Activated B cell treated with CpG ODN at 0.5 μM for 24 hours (primary cell): Measurements from ENCODE around the gene ENTPD1. TPM values are rescaled to one million over a fixed set of nuclear protein-coding genes. Genes with fewer than 3 reads are reported as not detected.

Source experiments
- ATAC-seq: fragments of 200-7000 bp; cut with Tn5 transposase; one replicate; pipeline ENCODE4 v1.10.0; 2021; ENCODE audit warnings: low read depth, mild to moderate bottlenecking, moderate library complexity
- CTCF ChIA-PET: fragments of 350-600 bp; sonication (Branson Sonifier 250); formaldehyde crosslinking; loops from one replicate; lab custom pipeline; 2021; ENCODE audit warnings: antibody characterized with exemption; lab: Charles Lee
- POLR2A ChIA-PET: fragments of 350-600 bp; sonication (Branson Sonifier 250); formaldehyde crosslinking; loops from one replicate; lab custom pipeline; 2021; ENCODE audit warnings: antibody characterized with exemption; lab: Charles Lee
- DNase-seq: peaks from one replicate; pipeline ENCODE4 v3.0.0; 2022
- H3K27ac Mint-ChIP-seq: one replicate; pipeline ENCODE4 v1.8.0; 2020; ENCODE audit warnings: mixed read lengths
- H3K27me3 Mint-ChIP-seq: one replicate; pipeline ENCODE4 v1.8.0; 2021; ENCODE audit warnings: mixed read lengths
- H3K36me3 Mint-ChIP-seq: one replicate; pipeline ENCODE4 v1.8.0; 2021; ENCODE audit warnings: low read depth, mixed read lengths
- H3K4me1 Mint-ChIP-seq: one replicate; pipeline ENCODE4 v1.8.0; 2021; ENCODE audit warnings: mixed read lengths
- H3K4me3 Mint-ChIP-seq: one replicate; pipeline ENCODE4 v1.8.0; 2020; ENCODE audit warnings: mild to moderate bottlenecking, mixed read lengths
- H3K9me3 Mint-ChIP-seq: one replicate; pipeline ENCODE4 v1.8.0; 2020; ENCODE audit warnings: mixed read lengths
- intact Hi-C: fragments of 100-400 bp; cut with micrococcal nuclease; formaldehyde crosslinking; loops from one replicate; pipeline ENCODE4 v1.15.1; 2024
- total RNA-seq: library from RNA; stranded (reverse); gene quantifications from 2 replicates; pipeline ENCODE4 v1.2.3, GENCODE V29; 2022
- TF ChIP-seq, protein P1 (sequence below): fragments of 200-600 bp; IDR thresholded peaks from one replicate; pipeline ENCODE4 v1.8.0; 2022; ENCODE audit warnings: antibody characterized with exemption, mild to moderate bottlenecking

ENTPD1 gene
- total RNA-seq, 1 donor from 2014 or later: 187 TPM

DNA sequence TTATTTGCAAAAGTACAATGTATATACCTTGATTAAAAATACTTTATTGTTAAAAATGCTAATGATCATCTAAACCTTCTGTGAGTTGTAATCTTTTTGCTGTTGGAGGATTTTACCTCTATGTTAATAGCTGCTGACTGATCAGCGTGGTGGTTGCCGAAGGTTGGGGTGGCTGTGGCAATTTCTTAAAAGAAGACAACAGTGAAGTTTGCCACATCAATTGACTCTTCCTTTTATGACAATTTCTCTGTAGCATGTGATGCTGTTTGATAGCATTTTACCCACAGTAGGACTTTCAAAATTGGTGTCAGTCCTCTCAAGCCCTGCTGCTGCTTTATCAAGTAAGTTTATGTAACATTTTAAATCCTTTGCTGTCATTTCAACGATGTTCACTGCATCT is 16.9 kb upstream of the ENTPD1 start:
- ATAC-seq (no peak), DNase-seq (no peak)
- H3K4me1 Mint-ChIP-seq: peaks cover 37% of the 10 kb centered on the region
- TF ChIP-seq, protein P1, sequence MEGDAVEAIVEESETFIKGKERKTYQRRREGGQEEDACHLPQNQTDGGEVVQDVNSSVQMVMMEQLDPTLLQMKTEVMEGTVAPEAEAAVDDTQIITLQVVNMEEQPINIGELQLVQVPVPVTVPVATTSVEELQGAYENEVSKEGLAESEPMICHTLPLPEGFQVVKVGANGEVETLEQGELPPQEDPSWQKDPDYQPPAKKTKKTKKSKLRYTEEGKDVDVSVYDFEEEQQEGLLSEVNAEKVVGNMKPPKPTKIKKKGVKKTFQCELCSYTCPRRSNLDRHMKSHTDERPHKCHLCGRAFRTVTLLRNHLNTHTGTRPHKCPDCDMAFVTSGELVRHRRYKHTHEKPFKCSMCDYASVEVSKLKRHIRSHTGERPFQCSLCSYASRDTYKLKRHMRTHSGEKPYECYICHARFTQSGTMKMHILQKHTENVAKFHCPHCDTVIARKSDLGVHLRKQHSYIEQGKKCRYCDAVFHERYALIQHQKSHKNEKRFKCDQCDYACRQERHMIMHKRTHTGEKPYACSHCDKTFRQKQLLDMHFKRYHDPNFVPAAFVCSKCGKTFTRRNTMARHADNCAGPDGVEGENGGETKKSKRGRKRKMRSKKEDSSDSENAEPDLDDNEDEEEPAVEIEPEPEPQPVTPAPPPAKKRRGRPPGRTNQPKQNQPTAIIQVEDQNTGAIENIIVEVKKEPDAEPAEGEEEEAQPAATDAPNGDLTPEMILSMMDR: no peak
- no peak overlapping the region for H3K4me3 Mint-ChIP-seq
- intact Hi-C loops: no loop called here
- ChIA-PET POLR2A (interaction anchor here (3.3 to 7.6 kb wide), 2 partner anchors 18 to 19 kb away, joined by 19 to 189 read pairs; partner anchors contain the start of gene ENTPD1), CTCF (interaction anchor here (0.7 kb wide), 1 partner anchor 46 kb away, joined by 3 read pairs; the partner anchor contains the start of gene TCTN3)
- no peaks in the 10 kb centered on the region for H3K36me3 Mint-ChIP-seq
- H3K27ac Mint-ChIP-seq: no peak overlapping the region
- no peaks in the 10 kb centered on the region for H3K27me3 Mint-ChIP-seq
- no peaks in the 10 kb centered on the region for H3K9me3 Mint-ChIP-seq

DNA sequence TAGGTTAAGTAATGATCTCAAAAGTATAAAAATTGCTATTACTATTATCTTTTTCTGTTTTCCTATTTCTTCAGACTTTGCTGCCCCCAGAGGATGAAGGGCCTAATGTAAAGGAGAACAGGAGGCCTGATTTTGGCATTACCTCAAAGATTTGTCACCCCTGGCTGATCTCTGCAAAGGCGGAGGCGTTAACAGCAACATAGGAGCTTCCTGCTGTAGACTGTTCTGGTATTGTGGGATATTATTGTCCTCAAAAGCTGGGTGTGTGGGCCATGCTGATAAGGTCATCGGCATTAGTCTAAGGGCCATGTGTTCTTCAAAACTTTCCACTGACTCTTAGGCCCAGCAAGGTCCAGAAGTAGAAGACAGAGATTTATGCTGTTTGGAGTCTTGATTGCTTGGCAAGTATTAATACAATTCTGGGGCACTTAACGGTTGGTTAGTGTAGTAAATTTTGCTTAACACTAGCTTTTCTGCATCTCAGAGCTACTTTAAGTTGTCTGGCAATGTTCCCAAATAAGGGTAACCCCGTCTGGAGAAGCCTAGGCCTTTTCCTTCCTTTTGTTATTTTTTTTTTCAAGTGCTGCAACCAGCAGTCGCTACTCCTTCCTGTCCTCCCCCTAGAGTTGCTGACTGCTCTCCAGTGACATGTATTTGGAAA is 14.0 kb upstream of the ENTPD1 start:
- H3K4me3 Mint-ChIP-seq: peak overlapping the region; percentile 85
- peak overlapping the region; percentile 99 for H3K27ac Mint-ChIP-seq
- DNase-seq (no peak), ATAC-seq (peak; percentile 83)
- POLR2A ChIA-PET: interaction anchor here (0.7 to 7.6 kb wide), 15 partner anchors 16 to 123 kb away, joined by 3 to 189 read pairs (median 6); partner anchors contain the start of genes ENTPD1 and TCTN3
- CTCF ChIA-PET: interaction anchor here (0.6 to 4.3 kb wide), 14 partner anchors 15 to 123 kb away, joined by 3 to 41 read pairs (median 4); partner anchors contain the start of genes ENTPD1 and TCTN3
- peaks cover 4% of the 10 kb centered on the region for H3K9me3 Mint-ChIP-seq
- peaks cover 9% of the 10 kb centered on the region for H3K36me3 Mint-ChIP-seq
- peaks cover 55% of the 10 kb centered on the region for H3K4me1 Mint-ChIP-seq
- TF ChIP-seq, protein P1: no peak
- H3K27me3 Mint-ChIP-seq: no peaks in the 10 kb centered on the region
- intact Hi-C loops: loop anchor here (1.0 kb wide), 4 partner anchors 12 to 99 kb away; partner anchors contain the start of gene ENTPD1

DNA sequence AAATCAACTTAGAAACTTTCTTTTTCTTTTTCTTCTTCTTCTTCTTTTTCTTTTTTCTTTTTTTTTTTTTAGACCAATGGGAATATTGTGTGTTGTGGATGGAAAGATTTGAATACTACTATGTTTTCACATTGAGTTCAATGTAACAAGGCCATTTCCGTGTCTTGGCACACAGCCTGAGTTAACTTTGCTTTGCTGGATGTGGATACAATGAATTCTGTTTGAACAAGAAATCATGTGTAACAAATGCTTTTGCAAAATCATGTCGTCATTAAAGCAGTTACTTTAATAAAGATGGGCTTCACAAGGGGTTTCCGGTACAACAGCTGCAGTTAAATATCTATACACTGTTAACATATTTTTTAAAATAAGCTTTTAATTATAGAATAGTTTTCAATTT is 13.5 kb upstream of the ENTPD1 start:
- Mint-ChIP-seq H3K9me3 (peaks cover 6% of the 10 kb centered on the region), H3K27ac (peak overlapping the region; percentile 99), H3K27me3 (no peaks in the 10 kb centered on the region), H3K4me1 (peaks cover 58% of the 10 kb centered on the region), H3K36me3 (peaks cover 13% of the 10 kb centered on the region), H3K4me3 (peak overlapping the region; percentile 85)
- no peak for DNase-seq
- no peak for ATAC-seq
- CTCF ChIA-PET: interaction anchor here (0.6 to 4.3 kb wide), 12 partner anchors 14 to 123 kb away, joined by 3 to 41 read pairs (median 4); partner anchors contain the start of genes ENTPD1 and TCTN3
- TF ChIP-seq, protein P1: no peak
- POLR2A ChIA-PET: interaction anchor here (0.7 to 7.6 kb wide), 13 partner anchors 16 to 123 kb away, joined by 3 to 189 read pairs (median 6); partner anchors contain the start of genes ENTPD1 and TCTN3
- intact Hi-C loops: loop anchor here (1.0 kb wide), 4 partner anchors 12 to 99 kb away; partner anchors contain the start of gene ENTPD1

DNA sequence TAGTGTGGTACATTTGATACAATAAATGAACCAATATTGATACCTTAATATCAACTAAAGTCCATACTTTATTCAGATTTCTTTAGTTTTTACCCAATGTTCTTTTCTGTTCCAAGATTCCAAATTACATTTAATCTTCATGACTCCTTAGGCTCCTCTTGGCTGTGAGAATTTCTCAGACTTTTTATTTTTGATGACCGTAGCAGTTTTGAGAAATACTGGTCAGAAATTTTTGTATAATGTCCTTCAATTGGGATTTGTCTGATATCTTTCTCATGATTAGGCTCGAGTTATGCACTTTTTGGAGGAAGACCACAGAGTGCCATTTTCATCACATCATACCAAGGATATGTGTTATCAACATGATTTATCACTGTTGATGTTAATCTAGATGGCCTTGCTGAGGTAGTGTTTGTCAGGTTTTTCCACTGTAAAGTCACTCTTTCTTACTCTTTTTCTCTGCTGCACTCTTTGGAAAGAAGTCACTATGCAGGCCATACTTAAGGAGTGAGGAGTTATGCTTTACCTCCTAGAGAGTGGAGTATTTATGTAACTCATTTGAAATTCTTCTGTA is 12.9 kb upstream of the ENTPD1 start:
- TF ChIP-seq, protein P1: no peak
- DNase-seq (no peak), ATAC-seq (no peak)
- ChIA-PET POLR2A (interaction anchor here (1.1 to 7.6 kb wide), 7 partner anchors 15 to 100 kb away, joined by 3 to 189 read pairs (median 9); partner anchors contain the start of genes ENTPD1 and TCTN3), CTCF (interaction anchor here (0.9 to 4.3 kb wide), 5 partner anchors 15 to 122 kb away, joined by 3 to 41 read pairs (median 4); partner anchors contain the start of gene TCTN3)
- Mint-ChIP-seq H3K27me3 (no peaks in the 10 kb centered on the region), H3K4me1 (peaks cover 60% of the 10 kb centered on the region), H3K36me3 (peaks cover 16% of the 10 kb centered on the region), H3K27ac (peak overlapping the region; percentile 82), H3K9me3 (peaks cover 6% of the 10 kb centered on the region), H3K4me3 (peak overlapping the region; percentile 67)
- intact Hi-C loops: loop anchor here (1.0 kb wide), 4 partner anchors 13 to 98 kb away; partner anchors contain the start of gene ENTPD1
